ENCODE measurements around the gene KCNMA1. TPM values are rescaled to one million over a fixed set of nuclear protein-coding genes. Genes with fewer than 3 reads are reported as not detected.

Gene KCNMA1
- total RNA-seq, 4 donors from 2014 or later, result 10.1 to 32.6 (median 20.1) TPM

DNA sequence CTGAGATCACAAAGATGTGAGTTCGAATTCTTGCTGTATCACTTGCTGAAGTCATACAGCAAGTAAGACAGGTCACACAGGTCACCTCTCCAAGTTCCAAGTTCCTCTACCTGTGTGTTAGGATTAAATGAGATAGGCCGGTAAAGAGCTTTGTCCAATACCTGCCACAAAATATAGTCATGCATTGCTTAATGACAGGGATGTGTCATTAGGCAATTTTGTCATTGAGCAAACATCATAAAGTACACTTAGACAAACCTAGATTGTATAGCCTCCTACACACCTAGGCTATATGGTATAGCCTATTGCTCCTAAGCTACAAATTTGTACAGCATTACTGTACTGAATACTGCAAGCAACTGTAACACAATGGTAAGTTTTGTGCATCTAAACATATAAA is 469.4 kb downstream of the KCNMA1 start:
- DNase-seq (ENCODE audit: low spot score) (no peak), ATAC-seq (ENCODE audit: low FRiP score) (no peak)
- TF ChIP-seq, protein P1, sequence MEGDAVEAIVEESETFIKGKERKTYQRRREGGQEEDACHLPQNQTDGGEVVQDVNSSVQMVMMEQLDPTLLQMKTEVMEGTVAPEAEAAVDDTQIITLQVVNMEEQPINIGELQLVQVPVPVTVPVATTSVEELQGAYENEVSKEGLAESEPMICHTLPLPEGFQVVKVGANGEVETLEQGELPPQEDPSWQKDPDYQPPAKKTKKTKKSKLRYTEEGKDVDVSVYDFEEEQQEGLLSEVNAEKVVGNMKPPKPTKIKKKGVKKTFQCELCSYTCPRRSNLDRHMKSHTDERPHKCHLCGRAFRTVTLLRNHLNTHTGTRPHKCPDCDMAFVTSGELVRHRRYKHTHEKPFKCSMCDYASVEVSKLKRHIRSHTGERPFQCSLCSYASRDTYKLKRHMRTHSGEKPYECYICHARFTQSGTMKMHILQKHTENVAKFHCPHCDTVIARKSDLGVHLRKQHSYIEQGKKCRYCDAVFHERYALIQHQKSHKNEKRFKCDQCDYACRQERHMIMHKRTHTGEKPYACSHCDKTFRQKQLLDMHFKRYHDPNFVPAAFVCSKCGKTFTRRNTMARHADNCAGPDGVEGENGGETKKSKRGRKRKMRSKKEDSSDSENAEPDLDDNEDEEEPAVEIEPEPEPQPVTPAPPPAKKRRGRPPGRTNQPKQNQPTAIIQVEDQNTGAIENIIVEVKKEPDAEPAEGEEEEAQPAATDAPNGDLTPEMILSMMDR (IDR thresholded peaks at IDR 0.05), result no peak

DNA sequence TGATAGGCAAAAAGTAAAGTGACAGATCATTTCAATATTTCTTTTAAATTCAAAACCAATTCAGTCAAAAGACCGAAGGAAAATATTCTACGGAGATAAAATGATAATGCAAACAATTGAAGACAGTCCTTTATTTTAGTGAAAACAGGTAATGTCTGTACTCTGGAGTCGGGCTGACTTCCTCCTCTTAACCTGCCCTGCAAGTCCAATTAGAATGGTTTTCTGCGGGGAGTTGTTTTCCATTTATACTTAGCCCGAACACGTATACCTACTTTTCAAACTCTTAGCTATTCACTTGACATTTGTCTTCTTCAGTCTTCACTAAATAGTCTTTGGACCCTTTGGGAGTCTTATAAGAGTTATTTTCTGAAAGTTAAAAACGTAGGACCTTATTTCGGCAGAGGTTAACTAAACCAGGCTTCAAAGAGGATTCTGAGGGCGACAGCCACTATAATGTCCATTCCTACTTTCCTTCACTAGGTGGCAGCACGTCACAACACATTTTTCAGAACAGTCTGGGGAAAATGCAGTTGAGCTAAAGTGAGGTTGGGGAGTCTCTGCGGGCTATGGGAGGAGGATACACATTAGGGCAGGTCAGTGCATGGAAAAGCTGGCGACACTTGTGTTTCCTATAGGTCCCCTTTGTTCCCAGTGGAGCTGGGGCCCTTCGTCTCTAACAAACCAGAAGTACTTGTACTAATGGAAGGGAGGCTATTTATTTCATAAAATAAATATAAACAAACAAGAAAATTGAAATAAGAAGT is 472.0 kb downstream of the KCNMA1 start:
- peak; percentile 16 for ATAC-seq (ENCODE audit: low FRiP score)
- no peak for DNase-seq (ENCODE audit: low spot score)
- TF ChIP-seq, protein P1 (IDR thresholded peaks at IDR 0.05), result peak in 1 of 3 donors; percentile 7

DNA sequence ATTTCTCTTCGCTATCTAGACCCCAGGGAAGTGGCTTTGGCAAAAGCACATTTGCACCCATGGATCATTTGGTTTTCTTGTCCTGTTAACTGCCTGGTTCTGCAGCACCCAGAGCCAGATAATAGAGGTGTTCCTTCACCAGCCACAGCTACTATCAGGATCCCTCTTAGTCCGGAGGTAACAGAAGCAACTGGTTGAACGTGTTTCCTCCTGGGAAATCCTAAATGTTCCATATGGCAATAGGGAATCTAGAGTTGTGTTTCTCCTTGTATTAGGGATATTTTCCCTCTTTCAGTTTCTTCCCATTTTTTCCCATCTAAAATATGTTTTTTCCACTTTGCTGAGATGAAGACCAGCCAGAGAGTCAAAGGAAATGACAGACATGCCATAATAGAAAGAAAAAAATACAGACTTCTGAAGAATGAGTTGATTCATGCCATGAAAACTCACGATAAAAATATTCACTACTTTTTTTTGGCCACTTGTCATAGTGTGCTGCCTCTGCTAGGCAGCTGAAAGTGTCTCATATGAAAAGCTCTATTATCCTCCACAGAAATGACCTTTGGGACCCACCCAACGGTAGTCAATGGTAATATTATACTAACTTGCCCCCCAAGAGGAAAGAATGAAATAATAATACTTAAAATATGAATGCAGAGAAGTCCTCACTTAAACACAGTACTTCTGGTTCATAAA is 472.8 kb downstream of the KCNMA1 start:
- ATAC-seq (ENCODE audit: low FRiP score), result no peak
- TF ChIP-seq, protein P1 (IDR thresholded peaks at IDR 0.05), result no peak
- no peak for DNase-seq (ENCODE audit: low spot score)

DNA sequence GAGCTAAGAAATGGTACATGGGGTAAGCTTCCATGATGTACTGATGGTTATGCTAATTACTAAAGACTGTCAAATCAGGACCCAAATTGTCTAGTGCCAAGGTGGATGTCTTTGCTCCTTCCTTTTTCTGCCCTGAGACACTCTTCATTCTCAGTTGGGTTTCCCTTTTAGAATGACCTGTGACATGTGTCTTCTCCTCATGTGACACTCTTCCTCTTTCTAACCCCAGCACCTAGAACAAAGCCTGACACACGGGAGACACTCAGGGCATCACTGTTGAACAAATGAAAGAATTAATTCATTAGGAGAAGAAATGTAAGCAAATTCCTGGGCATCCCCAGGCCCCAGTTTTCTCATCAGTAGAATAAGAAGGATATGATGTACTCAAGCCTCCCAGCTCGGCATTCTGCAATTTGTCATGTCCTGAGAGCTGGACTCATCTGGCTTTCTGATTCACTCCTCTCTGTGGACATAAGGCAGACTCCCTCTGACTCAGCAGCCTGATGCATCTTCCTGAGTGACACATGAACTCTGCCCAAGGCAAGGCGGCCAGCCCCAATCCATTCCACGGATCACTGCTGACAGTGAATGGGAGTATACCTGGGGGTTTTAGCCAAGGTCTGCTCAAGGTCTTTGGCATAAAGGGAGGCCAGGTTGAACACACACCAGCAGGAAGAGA is 473.8 kb downstream of the KCNMA1 start:
- peak; percentile 42 for DNase-seq (ENCODE audit: low spot score)
- TF ChIP-seq, protein P1 (IDR thresholded peaks at IDR 0.05), result no peak
- ATAC-seq (ENCODE audit: low FRiP score), result peak; percentile 91

DNA sequence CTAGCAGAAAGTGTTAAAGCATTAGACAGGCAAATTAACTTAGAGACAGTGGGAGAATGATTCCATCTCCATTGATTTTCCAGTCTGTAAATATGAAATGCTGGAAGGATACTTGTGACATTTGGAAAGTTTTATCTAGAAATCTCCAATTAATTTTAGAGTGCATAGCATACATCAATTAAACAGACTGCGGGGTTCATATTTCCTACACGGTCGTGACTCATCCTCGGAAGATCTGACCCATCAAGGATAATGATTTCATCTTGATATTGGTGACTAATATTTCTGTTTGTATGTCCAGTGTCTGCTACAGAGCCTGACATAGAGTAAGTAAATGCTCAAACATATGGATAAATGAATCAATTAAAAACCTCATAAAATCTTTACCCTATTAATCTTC is 474.9 kb downstream of the KCNMA1 start:
- ATAC-seq (ENCODE audit: low FRiP score), result no peak
- DNase-seq (ENCODE audit: low spot score), result no peak
- TF ChIP-seq, protein P1 (IDR thresholded peaks at IDR 0.05), result no peak

DNA sequence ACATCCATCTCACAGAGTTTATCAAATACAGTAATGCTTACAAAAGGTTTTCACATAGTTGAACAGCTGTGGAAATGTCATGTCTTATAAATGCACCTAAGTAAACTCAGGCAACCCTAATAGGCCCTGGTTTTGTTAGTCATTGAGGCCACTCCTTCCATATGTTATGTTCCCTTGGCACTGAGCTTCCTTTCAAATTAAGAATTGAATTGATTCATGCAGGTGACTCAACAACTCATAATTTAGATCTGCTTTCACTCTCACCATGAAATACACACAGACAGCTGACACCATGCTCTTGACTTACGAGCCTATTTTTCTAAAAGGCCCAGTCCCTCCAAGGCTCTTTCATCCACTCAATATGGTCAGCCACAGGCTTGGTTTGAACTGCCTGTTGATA is 476.9 kb downstream of the KCNMA1 start:
- DNase-seq (ENCODE audit: low spot score) (no peak), ATAC-seq (ENCODE audit: low FRiP score) (peak; percentile 67)
- TF ChIP-seq, protein P1 (IDR thresholded peaks at IDR 0.05), result no peak
